Measurements from ENCODE around the gene ANOS1. TPM values are rescaled to one million over a fixed set of nuclear protein-coding genes. Genes with fewer than 3 reads are reported as not detected.

The ANOS1 gene
- total RNA-seq, 4 donors from 2014 or later = 3.2 to 15.7 (median 4.0) TPM

- TF ChIP-seq CTCF (IDR thresholded peaks at IDR 0.05) = no peak
- DNase-seq (ENCODE audit: low spot score) (no peak), ATAC-seq (ENCODE audit: low FRiP score) (no peak)
These were observed 23.2 kb upstream of the ANOS1 start for GRCh38 chrX:8755116-8755515.

GRCh38 chrX:8749697-8750096 is 17.8 kb upstream of the ANOS1 start:
- TF ChIP-seq CTCF (IDR thresholded peaks at IDR 0.05) = no peak
- DNase-seq (ENCODE audit: low spot score) (no peak), ATAC-seq (ENCODE audit: low FRiP score) (no peak)

- no peak for DNase-seq (ENCODE audit: low spot score)
- no peak for ATAC-seq (ENCODE audit: low FRiP score)
- TF ChIP-seq CTCF (IDR thresholded peaks at IDR 0.05) = no peak
These were observed 16.9 kb upstream of the ANOS1 start for GRCh38 chrX:8748855-8749254.

- DNase-seq (ENCODE audit: low spot score) (peak; percentile 45), ATAC-seq (ENCODE audit: low FRiP score) (no peak)
- TF ChIP-seq CTCF (IDR thresholded peaks at IDR 0.05) = no peak
These were observed 11.3 kb upstream of the ANOS1 start for GRCh38 chrX:8743126-8743732.

- TF ChIP-seq CTCF (IDR thresholded peaks at IDR 0.05) = no peak
- no peak for DNase-seq (ENCODE audit: low spot score)
- ATAC-seq (ENCODE audit: low FRiP score) = no peak
These were observed 10.0 kb upstream of the ANOS1 start for GRCh38 chrX:8741981-8742380.

- ATAC-seq (ENCODE audit: low FRiP score) (peak; percentile 57), DNase-seq (ENCODE audit: low spot score) (no peak)
These were observed 6.8 kb upstream of the ANOS1 start for GRCh38 chrX:8738588-8739189.

More at GRCh38 chrX:8738588-8739189, 6.8 kb upstream of the ANOS1 start:
- TF ChIP-seq CTCF (IDR thresholded peaks at IDR 0.05) = peak in 1 of 3 donors; percentile 33

All from omental fat pad (tissue), 4 donors.